ENCODE measurements around the gene LTBP1. TPM values are rescaled to one million over a fixed set of nuclear protein-coding genes. Genes with fewer than 3 reads are reported as not detected.

Gene LTBP1
- total and polyA plus RNA-seq, 2 donors (not counting 1 experiment from before 2014, with no cell fraction given): 0.69 TPM; not detected in 1

GRCh38 chr2:33258387-33258786 is 311.6 kb downstream of the LTBP1 start:
- no peak for ATAC-seq (ENCODE audit: low read depth)
- no peaks in the 10 kb centered on the region for H3K9me3 Mint-ChIP-seq (ENCODE audit: insufficient read depth)
- peaks cover 0 to 8% (median 1%) of the 10 kb centered on the region in 4 experiments for H3K27me3 ChIP-seq (replicated peaks in 1 of 4; ENCODE audit: control extremely low read depth in 1 of 4, control insufficient read depth in 3 of 4, insufficient read depth in 4 of 4, low read length in 3 of 4)
- H3K4me3 ChIP-seq (ENCODE audit: control extremely low read depth in 1 of 5, extremely low read depth in 1 of 5, insufficient read depth in 1 of 5, low read depth in 2 of 5, low read length in 4 of 5): no peak overlapping the region
- H3K27ac Mint-ChIP-seq: no peak overlapping the region
- no peak overlapping the region for H3K4me2 ChIP-seq (replicated peaks; ENCODE audit: low read depth, low read length, poor library complexity, severe bottlenecking)
- DNase-seq: no peak
- H3K4me3 Mint-ChIP-seq: no peak overlapping the region
- TF ChIP-seq EZH2 (IDR thresholded peaks at IDR 0.05; ENCODE audit: borderline replicate concordance, insufficient read depth, low read depth, low read length, poor library complexity, severe bottlenecking) (no peak), CTCF (IDR thresholded peaks at IDR 0.05) (no peak)
- no peaks in the 10 kb centered on the region for H3K4me1 Mint-ChIP-seq
- H4K20me1 ChIP-seq (ENCODE audit: control insufficient read depth, insufficient read depth, low read length, poor library complexity, severe bottlenecking): no peaks in the 10 kb centered on the region
- peaks cover 0 to 1% (median 0%) of the 10 kb centered on the region in 3 donors for H3K9me3 ChIP-seq (ENCODE audit: control extremely low read depth in 1 of 3, control insufficient read depth in 2 of 3, insufficient read depth in 1 of 3, low read length in 2 of 3)
- POLR2A ChIA-PET: no interaction called here
- H3K36me3 ChIP-seq (replicated peaks in 1 of 2; ENCODE audit: control extremely low read depth in 1 of 2, control insufficient read depth in 1 of 2, extremely low read depth in 1 of 2, insufficient read depth in 2 of 2, low read length in 1 of 2): no peaks in the 10 kb centered on the region
- CTCF ChIA-PET: no interaction called here
- no peaks in the 10 kb centered on the region for H3K79me2 ChIP-seq (ENCODE audit: control insufficient read depth, insufficient read depth, low read length)
- 82% methylated on average over 2 of the region's 4 CpGs for WGBS (ENCODE audit: insufficient coverage)
- intact Hi-C loops (cut with micrococcal nuclease): no loop called here
- peaks cover 4% of the 10 kb centered on the region for H3K27me3 Mint-ChIP-seq
- no peaks in the 10 kb centered on the region for H3K4me1 ChIP-seq (ENCODE audit: control insufficient read depth in 2 of 2, insufficient read depth in 2 of 2, low read length in 2 of 2)
- no peak overlapping the region for H2AFZ ChIP-seq (ENCODE audit: insufficient read depth, low read depth, low read length, poor library complexity, severe bottlenecking)
- H3K27ac ChIP-seq (ENCODE audit: low read length in 2 of 2): no peak overlapping the region
- H3K9ac ChIP-seq (ENCODE audit: low read length): no peak overlapping the region

GRCh38 chr2:33262097-33262496 is 315.3 kb downstream of the LTBP1 start:
- Mint-ChIP-seq H3K4me1 (no peaks in the 10 kb centered on the region), H3K9me3 (ENCODE audit: insufficient read depth) (no peaks in the 10 kb centered on the region), H3K27ac (no peak overlapping the region), H3K27me3 (peaks cover 4% of the 10 kb centered on the region), H3K4me3 (no peak overlapping the region)
- intact Hi-C loops (cut with micrococcal nuclease): no loop called here
- H3K36me3 ChIP-seq (replicated peaks in 1 of 2; ENCODE audit: control extremely low read depth in 1 of 2, control insufficient read depth in 1 of 2, extremely low read depth in 1 of 2, insufficient read depth in 2 of 2, low read length in 1 of 2): no peaks in the 10 kb centered on the region
- no peak for DNase-seq
- POLR2A ChIA-PET: no interaction called here
- peaks cover 0 to 15% (median 15%) of the 10 kb centered on the region in 3 donors for H3K9me3 ChIP-seq (ENCODE audit: control extremely low read depth in 1 of 3, control insufficient read depth in 2 of 3, insufficient read depth in 1 of 3, low read length in 2 of 3)
- ATAC-seq (ENCODE audit: low read depth): no peak
- no peak overlapping the region for H3K27ac ChIP-seq (ENCODE audit: low read length in 2 of 2)
- TF ChIP-seq EZH2 (IDR thresholded peaks at IDR 0.05; ENCODE audit: borderline replicate concordance, insufficient read depth, low read depth, low read length, poor library complexity, severe bottlenecking) (no peak), CTCF (IDR thresholded peaks at IDR 0.05) (no peak)
- no peaks in the 10 kb centered on the region for H4K20me1 ChIP-seq (ENCODE audit: control insufficient read depth, insufficient read depth, low read length, poor library complexity, severe bottlenecking)
- H2AFZ ChIP-seq (ENCODE audit: insufficient read depth, low read depth, low read length, poor library complexity, severe bottlenecking): no peak overlapping the region
- peaks cover 0 to 8% (median 1%) of the 10 kb centered on the region in 4 experiments for H3K27me3 ChIP-seq (replicated peaks in 1 of 4; ENCODE audit: control extremely low read depth in 1 of 4, control insufficient read depth in 3 of 4, insufficient read depth in 4 of 4, low read length in 3 of 4)
- CTCF ChIA-PET: no interaction called here
- no peak overlapping the region for H3K4me2 ChIP-seq (replicated peaks; ENCODE audit: low read depth, low read length, poor library complexity, severe bottlenecking)
- H3K9ac ChIP-seq (ENCODE audit: low read length): no peak overlapping the region
- no peak overlapping the region for H3K4me3 ChIP-seq (ENCODE audit: control extremely low read depth in 1 of 5, extremely low read depth in 1 of 5, insufficient read depth in 1 of 5, low read depth in 2 of 5, low read length in 4 of 5)
- 93% methylated on average over 2 of the region's 4 CpGs for WGBS (ENCODE audit: insufficient coverage)
- no peaks in the 10 kb centered on the region for H3K79me2 ChIP-seq (ENCODE audit: control insufficient read depth, insufficient read depth, low read length)
- H3K4me1 ChIP-seq (ENCODE audit: control insufficient read depth in 2 of 2, insufficient read depth in 2 of 2, low read length in 2 of 2): no peaks in the 10 kb centered on the region
